ENCODE data around the gene ZBTB42.
A peak's percentile ranks its signal among the peaks of the same experiment; 100 is the strongest.

ZBTB42 gene

DNA sequence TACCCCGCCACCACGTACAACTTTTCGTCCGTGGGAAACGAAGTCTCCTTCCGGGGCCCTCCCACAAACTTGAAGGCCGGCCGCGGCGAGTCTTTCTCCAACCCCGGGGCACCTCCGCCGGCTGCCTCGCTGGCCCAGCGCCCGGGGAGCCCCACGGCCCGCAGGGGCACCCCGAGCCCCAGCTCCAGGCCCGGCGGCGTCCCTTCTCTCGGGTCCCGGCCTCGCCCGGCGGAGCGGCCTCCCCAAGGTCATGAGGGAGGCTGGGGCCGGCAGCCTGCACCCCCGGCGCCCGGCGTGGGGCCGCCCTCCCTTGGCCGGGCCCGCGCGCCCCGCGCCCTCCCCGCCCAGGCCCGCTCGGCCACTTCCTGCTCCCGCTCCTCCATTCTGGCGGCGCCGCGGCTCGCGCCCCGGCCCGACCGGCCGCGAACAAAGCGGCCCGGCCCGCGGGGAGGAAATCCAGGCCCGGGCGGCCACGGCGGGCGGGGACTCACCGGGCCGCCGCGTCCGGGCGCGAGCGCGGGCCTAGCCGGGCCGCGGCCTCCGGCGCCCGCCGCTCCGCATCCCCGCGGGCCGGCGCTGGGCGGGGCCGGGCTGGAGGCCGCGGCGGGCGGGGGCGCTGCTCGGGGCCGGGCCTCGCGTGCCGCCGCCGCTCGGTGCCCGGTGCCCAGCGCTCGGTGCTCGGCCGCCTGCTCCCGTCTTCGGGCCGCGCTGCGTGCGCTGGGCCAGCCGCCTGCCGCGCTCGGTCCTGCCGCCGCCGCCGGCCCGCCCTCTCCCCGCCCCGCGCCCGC lies 5.7 kb upstream of the ZBTB42 start, which contains the start of gene AKT1:
AKT1 (minus strand) TSS at position 756 of the 788 bp plus-strand sequence. CDS start 3,105 bp downstream, outside the sequence.
- no peak for DNase-seq (ENCODE audit: low read depth in 2 of 2)

DNA sequence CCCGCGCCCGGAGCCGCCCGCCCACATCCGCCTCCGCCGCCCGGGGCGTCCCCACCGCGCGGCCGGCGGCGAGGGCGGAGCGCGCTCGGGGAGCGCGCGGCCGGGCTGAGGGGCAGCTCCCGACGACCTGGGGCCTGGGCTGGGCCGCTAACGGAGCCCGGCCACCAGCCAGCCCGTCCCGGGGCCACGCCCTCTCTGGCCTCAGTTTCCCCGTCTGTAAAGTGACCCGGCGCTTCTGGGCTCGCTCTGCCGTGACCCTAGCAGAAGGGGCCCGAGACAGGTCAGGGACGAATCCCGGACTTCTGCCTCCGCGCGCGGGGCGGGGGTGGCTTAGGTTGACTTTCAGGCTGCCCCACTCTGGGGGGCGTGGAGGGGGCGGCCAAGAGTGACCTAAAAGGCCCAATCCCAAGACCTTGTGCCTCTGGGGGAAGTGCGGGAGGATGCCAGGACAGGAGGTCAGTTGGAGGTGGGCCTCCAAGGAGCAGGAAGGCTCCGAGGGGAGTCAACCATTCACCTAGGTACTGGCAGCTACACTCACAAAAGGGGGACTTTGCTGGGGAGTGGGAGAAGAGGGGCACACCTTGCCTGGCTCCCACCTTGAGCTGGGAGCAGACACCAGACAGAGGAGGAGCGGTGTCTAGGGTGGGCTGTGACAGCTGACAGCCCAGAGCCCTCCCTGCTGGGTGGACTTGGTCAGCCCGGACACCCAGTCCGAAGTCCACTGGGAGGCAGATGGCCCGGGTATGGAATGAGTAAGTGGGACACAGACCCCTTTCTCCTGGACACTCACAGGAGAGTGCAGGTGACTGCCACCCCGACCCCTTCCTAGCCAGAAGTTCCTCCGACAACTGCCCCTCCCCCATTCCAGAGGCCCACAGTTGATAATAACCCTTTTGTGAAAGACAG lies 4.9 kb upstream of the ZBTB42 start:
- DNase-seq (ENCODE audit: low read depth in 2 of 2): peak in 1 of 2 donors; percentile 52

DNA sequence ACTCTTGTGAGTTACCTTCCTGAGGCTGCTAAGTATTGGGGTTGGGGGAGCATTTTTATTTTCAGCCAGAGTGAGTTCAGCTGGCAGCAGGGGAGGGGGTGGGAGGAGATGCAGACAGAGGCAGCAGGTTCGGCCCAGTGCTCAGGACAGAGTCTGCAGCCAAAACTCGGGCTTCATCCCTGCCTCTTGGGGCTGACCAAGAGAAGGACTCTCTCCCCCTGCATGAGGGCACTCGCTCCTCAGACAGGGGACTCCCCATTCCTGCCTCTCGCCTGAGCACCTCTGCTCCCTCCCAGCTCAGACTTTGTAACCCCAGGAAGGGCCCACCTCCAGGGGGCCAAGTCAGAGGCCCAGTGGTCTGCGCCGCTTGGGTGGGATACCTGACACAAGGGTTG lies 4.2 kb upstream of the ZBTB42 start:
- DNase-seq (ENCODE audit: low read depth in 2 of 2): no peak

DNA sequence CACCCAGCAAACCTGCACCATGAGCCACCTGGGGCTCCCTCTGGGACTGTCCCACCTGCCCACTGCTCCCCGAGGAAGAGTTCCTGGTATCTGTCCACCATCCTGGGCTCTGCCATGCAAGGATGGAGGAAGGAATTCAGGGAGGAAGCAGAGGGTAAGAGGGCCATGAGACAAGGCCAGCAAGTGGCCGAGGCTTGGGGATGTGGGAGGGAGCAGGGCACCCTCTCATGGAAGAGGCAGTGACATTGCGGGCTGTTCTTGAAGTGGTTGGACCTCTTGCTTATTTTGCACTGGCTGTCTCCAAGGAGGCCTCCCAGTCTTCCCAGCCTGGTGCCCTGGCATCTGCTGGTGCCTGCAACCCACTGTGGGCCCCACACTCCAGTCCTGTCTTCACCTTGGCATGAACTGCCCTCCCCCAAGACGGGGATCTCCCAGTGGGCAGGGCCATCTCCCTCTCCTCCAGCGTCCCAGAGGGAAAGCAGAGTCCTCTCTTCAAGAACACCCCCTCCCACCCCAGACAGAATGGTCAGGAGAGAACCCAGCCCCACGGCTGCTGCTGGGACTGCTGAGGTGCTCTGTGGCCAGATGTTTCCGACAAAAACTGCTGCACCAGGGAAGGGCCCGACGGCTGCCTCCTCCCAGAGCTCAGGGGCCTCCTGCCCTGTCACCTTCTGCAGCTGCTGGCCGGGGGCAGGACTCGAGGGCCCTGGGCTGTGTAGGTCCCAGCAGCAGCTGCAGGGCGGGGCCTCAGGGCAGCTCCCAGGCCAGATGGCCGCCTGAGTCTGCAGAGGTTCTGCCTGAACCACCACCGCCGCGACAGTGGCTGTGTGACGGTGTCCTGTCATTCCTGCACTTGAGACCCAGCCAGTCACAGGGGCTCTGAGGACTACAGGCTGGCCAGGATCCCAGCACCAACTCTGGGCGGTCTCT lies 3.5 kb upstream of the ZBTB42 start:
- no peak for DNase-seq (ENCODE audit: low read depth in 2 of 2)

DNA sequence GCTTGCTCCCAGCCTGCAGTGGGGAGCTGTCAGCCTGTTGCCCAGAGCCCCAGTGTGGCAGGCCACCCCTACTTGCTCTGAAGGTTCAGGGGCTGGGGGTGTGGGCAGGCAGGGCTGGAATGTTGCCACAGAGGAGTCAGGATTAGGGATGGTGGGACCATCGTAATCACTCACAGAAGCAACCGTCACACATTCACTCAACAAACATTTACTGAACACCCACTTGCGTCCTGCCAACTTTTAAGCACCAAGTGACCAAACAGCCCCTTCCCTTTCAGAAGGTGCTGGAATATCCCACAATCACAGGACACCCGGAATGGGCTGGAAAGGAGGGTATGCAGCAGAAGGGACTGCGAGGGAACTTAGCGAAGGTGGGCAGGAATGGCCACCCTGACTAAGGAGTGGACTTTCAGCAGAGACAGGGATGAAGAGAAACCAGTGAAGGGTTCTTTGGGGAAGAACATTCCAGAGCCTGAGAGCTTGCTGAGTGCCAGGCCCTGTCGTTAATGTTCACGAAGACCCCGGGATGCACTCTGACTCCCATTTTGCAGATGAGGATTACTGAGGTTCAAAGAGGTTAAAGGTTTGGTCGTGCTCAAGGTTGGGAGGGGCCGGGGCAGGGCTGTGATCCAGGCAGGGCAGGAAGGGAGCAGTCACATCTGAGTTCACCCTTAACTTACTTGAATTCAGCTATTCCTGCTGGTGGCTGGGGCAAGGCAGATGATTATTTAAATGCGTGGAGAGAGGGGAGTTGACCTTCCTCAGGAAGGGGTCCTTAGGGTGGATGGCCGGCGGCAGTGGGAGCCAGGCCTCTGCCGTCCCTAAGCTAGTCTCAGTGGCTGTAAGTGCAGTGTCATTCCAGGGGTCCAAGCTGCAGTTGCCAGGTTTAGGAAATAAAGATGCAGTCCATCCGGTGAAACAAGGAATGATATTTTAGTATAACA lies 2.3 kb upstream of the ZBTB42 start:
- DNase-seq (ENCODE audit: low read depth in 2 of 2): no peak

DNA sequence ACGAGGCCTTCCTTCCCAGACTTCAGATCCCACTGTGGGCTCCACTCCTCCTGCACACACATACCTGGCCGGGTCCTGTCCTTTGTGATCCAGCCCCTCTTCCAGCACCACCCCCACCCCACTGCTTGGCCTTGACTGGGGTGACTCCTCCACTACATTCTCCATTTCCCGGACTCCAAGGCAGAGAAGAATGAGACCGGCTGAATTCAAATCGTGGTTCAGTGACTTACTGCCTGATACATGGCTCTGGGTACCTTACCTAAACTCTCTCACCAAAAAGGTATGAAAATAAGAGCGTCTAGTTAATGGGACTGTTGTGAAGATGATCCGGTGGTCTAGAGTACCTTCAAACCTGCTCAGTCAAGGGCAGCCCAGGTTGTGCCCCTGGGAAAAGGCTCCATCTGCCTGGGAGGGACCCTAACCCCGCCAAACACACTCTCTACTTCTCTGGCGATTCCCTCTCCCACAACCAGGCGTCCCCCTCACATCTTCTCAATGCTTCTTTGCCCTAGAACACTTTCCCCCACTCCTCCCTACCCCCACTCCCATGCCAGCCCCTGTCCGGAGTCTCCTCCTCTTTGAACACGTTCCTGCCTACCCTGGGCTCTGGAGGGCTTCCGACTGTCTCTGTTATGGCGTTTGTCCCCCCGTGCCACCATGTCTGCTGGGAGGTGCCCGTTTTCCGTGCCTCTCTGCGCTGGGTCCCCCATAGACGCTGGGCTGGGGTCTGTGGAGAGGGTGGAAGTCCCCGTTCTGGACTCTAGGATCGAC lies 1.5 kb upstream of the ZBTB42 start:
- no peak for DNase-seq (ENCODE audit: low read depth in 2 of 2)

DNA sequence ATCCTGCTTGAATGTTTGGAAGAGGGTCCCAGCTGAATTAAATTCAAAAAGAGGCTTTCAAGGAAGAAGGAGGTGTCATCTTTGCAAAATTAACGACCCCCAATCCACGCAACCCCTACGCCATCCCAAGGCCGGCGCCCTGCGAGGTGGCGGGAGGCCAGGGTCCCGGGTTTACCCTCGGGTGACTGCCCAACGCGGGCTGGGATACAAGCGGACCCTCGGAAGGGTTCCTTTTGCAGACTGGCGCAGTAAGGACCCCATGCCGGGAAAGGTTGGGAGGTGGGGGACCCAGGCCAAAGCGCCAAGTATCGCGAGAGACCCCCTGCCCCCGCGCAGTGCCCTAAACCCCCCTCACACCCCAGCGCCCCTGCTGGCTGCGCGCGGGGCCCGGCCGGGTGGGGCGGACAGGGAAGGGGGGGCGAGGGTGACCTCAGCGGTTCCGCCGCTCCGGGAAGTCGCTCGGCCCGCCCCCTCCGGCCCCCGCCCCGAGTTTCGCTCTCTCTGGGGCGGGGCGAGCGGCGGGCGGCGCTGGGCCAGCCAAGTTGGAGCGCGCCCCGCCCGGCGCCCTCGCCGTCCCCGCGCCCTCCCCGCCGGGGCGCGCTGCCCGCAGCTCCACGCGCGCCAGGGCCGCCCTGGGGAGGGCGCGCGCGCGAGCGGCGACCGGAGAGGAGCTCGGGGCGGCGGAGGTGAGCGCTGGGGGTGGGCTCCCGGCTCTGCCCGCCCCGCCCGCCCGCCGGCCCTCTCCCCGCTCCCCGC lies 708 bp upstream of the ZBTB42 start:
- DNase-seq (ENCODE audit: low read depth in 2 of 2): peak; percentile 66 to 69

DNA sequence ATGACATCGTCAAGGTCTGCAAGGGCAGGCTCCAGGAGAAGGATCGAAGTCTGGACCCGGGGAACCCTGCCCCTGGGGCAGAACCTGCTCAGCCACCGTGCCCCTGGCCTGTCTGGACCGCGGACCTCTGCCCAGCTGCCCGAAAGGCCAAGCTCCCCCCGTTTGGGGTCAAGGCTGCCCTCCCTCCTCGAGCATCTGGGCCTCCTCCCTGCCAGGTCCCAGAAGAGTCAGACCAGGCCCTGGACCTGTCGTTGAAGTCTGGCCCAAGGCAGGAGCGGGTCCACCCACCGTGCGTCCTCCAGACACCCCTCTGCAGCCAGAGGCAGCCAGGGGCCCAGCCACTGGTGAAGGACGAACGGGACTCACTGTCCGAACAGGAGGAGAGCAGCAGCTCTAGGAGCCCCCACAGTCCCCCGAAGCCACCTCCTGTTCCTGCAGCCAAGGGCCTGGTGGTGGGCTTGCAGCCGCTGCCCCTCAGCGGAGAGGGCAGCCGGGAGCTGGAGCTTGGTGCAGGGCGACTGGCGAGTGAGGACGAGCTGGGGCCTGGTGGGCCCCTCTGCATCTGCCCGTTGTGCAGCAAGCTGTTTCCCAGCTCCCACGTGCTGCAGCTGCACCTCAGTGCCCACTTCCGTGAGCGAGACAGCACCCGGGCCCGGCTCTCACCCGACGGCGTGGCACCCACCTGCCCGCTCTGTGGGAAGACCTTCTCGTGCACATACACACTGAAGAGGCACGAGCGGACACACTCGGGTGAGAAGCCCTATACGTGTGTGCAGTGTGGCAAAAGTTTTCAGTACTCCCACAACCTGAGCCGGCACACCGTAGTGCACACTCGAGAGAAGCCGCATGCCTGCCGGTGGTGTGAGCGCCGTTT lies 856 bp downstream of the ZBTB42 start:
- no peak for DNase-seq (ENCODE audit: low read depth in 2 of 2)

DNA sequence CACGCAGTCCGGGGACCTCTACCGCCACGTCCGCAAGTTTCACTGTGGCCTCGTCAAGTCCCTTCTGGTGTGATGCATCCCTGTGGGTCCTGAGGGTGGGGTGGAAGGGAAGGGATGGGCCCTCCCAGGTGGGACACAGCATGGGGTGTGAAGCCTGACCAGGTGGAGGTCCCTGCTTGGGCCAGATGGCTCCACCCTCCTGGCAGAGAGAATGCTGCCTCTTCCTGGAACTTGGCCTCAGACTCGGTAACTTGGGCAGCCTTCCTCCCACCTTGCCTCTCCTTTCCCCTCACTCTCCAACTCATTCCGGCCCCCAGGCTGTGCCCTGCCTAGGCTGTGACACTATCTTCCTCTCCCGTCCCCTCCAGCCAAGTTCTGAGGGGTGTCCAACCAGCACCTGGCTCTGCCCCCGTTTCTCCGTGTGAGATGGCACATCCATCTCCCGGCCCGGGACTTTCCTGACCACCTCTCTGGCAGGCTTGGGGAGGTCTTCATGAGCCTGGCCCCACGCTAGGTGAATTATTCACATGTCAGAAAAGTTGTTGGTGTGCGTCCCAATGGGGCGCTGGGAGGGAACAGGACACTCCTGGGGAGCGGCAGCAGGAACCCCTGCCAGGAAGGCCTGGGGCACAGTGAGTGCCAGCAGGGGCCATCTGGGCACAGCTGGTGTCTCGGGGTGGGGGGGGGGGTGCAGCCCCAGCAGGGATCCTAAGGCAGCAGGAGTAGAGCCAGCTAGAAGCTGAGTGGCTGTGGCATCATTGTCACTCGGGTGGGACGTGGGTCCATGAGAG lies 1.7 kb downstream of the ZBTB42 start:
- no peak for DNase-seq (ENCODE audit: low read depth in 2 of 2)

DNA sequence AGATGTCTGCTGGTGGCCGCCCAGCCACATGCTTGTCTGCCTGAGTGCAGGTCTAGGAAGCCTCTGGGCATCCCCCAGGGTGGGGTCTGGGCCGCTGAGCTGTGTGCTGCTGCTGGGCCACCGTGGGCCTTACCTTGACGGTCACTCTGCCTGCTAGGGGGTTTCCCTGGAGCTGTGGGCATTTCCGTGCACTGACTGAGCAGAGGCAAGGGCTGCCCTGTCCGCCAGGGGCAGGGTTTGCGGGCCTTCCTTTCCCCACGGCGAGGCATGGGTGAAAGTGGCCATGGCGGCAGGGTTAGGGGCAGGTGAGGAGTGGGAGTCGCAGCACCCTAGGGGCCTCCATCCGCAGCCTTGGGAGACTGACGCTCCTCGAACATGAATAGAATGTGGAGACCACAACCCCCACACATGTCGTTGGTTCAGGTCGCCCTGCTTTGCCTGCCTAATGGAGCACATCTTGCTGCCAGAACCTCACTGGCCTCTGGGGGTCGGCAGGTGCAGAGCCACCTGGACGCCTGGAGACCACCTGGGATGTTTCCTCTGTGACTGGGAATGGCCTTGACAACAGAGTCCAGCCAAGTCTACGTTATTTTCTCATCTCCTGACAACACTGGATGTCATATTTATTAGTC lies 2.5 kb downstream of the ZBTB42 start:
- DNase-seq (ENCODE audit: low read depth in 2 of 2): no peak

DNA sequence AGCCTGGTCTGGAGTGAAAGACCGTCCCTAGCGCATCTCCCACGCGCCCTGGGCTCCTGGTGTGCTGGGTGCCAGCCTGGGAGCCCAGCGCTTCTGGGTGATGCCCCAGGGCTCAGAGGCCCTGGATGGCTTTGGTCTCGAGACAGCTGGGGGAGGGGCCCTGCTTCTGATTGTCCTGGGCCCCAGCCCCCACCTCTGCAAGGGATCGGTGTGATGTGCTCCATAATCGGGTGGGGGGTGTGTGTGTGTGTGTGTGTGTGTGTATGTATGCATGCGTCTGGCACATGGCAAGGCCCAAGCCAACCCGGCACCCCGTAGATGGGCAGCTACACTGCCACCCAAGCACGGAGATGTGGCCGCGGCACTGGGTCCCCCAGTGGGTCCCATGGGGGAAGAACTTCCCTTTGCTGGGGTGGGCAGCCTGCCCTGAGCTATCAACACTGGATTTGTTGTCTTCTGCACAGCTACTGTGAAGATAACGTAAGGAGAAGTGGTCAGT lies 3.1 kb downstream of the ZBTB42 start:
- DNase-seq (ENCODE audit: low read depth in 2 of 2): no peak

DNA sequence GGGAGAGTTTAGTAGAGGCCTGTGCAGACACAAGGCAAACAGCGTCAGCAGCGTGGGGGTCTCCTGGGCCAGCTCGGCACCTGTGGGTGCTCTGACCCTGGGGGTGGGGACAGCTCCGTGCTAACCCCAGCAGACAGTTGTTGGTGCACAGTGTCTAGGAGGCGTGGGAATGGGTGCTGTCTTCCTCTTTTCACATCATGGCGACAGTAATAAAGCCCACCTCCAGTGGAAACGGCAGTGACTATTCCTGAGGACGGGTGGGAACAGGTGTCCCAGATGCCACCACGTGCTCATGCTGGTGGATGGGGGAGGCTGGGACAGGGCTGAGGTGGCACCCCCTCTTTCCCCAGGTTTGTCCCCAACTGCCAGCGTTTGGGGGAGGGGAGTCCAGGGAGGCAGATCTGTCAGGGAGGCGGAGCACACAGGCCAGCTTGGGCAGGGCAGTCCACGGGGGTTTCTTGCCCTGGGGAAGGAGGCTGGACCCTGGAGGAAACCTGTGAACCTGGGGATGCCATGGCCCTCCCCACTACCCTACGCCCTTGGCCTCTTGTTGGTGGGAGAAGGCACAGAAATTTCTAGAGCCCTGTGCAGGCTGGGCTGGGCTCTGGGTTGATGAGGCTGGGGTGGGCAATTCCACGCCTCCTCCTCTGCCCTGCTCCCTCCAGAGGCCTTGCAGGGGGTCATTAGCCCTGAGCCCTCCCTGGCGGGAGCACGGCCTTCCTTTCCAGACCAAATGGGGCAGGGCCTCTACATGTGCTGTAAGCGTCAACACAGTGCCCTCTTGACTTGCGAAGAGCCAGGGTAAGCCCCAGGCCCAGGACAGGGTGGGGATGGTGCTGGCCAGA lies 3.8 kb downstream of the ZBTB42 start:
- no peak for DNase-seq (ENCODE audit: low read depth in 2 of 2)

DNA sequence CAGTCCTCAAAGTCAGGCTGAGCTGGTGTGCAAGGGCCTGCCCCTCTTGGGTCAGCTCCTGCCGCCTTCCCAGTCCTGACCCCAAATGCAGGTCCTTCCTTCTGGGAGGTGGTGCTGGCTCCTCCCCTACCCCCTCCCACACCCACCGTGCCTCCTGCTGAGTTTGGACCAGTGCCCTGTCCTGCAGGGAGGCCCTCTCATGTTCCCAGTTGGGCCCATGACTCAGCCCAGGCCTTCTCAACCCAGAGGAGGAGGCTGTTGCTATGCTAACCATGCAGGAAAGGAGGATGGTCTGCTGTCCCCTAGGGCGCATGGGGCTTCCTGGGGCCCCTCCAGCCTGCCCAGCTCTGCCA lies 4.4 kb downstream of the ZBTB42 start:
- no peak for DNase-seq (ENCODE audit: low read depth in 2 of 2)

DNA sequence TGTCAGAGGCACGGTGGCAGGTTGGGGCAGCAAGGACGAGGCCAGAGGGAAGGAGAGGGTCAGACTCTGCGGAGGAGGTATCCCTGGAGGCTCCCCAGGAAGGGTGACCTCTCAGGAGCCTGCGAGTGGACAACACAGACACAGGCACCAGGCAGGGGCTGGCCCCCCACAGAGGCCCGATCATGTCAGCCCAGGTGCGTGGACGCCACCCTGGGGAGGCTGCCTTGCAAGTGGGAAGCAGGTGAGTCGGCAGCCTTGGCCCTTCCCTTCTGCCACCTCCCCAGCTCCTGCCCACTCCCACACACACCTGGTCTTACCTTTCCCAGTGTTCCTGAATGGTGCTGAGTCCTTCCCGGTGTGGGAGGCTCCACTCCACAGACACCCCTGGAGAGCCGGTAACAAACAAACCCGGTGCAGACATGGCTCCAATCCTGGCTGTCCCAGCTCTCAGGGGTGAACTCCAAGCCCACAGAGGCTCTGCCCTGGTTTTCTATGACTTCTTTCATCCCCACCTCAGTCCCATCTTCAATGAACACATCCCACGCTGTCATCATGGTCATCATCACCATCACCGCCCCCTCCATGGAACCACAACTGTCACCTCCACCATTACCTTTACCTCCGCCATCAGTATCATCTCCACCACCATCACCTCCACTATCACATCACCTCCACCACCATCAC lies 5.2 kb downstream of the ZBTB42 start:
- no peak for DNase-seq (ENCODE audit: low read depth in 2 of 2)
